SJSA1 (cell line): ENCODE measurements around the gene LHPP. TPM values are rescaled to one million over a fixed set of nuclear protein-coding genes. Genes with fewer than 3 reads are reported as not detected.

Experiments
- DNase-seq, 2 experiments: peaks; one replicate each; pipeline ENCODE4 v3.0.0-alpha.2; 2015 to 2020; ENCODE audit warnings: low spot score in 2 of 2, low read depth in 1 of 2
- H3K27ac ChIP-seq: fragments of 250-450 bp; sonication (Bioruptor Pico); 2 replicates; pipeline ENCODE4 v1.5.1; 2020; ENCODE audit warnings: mild to moderate bottlenecking, moderate library complexity
- H3K27me3 ChIP-seq: fragments of 250-450 bp; sonication (Bioruptor Pico); replicated peaks from 2 replicates; pipeline ENCODE4 v1.5.1; 2020; ENCODE audit warnings: mild to moderate bottlenecking, moderate library complexity
- H3K36me3 ChIP-seq: fragments of 250-450 bp; sonication (Bioruptor Pico); 2 replicates; pipeline ENCODE4 v1.5.1; 2020; ENCODE audit warnings: mild to moderate bottlenecking
- H3K4me1 ChIP-seq: fragments of 250-450 bp; sonication (Bioruptor Pico); replicated peaks from 2 replicates; pipeline ENCODE4 v1.6.1; 2021; ENCODE audit warnings: mild to moderate bottlenecking
- H3K4me3 ChIP-seq: fragments of 250-450 bp; sonication (Bioruptor Pico); 2 replicates; pipeline ENCODE4 v1.5.1; 2020; ENCODE audit warnings: mild to moderate bottlenecking
- H3K9me3 ChIP-seq: fragments of 250-450 bp; sonication (Bioruptor Pico); replicated peaks from 2 replicates; pipeline ENCODE4 v1.5.1; 2020; ENCODE audit warnings: mild to moderate bottlenecking
- total RNA-seq: library from RNA; depleted of rRNA; stranded (reverse); fragments of >200 nt; shearing (Covaris generic); gene quantifications from 2 replicates; pipeline ENCODE4 v1.2.3, GENCODE V29; 2014

The LHPP gene
- total RNA-seq, 1 experiment from 2014 or later = 8.8 TPM

DNA sequence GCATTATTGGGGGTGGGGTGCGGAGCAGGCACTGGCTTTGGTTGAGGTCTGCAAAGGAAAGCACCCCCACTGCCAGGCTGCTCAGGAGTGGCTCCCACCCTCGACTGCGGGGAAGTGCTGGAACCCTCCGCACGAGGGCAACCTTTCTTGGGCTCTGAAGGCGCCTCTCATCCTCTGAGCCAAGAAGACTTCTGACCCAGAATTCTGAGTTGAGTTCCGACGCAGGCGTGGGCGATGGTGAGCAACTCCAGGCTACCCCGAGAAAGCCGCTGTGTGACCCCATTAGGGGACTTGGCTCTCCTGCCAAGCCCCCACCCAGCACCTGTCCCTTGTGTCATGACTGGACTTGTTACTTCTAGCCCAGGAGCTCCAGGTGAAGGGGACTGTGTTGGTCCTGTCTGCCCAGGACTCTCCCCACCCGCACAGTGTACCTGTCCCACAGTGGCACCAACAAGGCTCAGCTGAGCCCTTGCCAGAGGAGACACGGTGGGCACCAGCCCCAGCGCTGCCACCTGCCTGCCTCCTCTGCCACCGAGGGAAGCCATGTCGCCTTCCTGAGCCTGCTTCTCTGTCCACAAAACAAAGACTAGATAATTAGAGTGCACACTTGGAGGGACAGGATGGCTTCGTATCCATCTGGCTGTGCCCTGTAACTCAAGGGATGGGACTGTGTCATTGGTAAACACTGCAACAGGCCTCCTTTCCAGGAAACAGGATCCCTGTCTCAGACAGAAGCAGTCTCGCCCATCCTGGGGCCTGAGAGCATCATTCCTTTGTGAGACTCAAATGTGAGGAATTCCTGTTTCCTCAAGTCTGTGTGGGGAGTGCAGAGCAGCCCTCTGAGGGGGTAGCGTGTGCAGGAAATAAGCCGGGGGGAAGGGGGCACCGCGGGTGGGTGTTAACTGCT is 128.8 kb downstream of the LHPP start:
- H3K9me3 ChIP-seq = no peaks in the 10 kb centered on the region
- H3K4me1 ChIP-seq = no peaks in the 10 kb centered on the region
- no peak for DNase-seq
- H3K4me3 ChIP-seq = no peak overlapping the region
- no peaks in the 10 kb centered on the region for H3K36me3 ChIP-seq
- H3K27me3 ChIP-seq = no peaks in the 10 kb centered on the region; the same call in 1 of the 2 replicates
- no peak overlapping the region for H3K27ac ChIP-seq

GRCh38 chr10:124591123-124591495 is 129.5 kb downstream of the LHPP start:
- Histone ChIP-seq H3K4me3 (no peak overlapping the region), H3K4me1 (no peaks in the 10 kb centered on the region), H3K9me3 (no peaks in the 10 kb centered on the region), H3K27me3 (no peaks in the 10 kb centered on the region; the same call in 1 of the 2 replicates), H3K36me3 (no peaks in the 10 kb centered on the region), H3K27ac (no peak overlapping the region)
- no peak for DNase-seq

- no peaks in the 10 kb centered on the region for H3K4me1 ChIP-seq
- no peaks in the 10 kb centered on the region for H3K36me3 ChIP-seq
- DNase-seq = no peak
- no peak overlapping the region for H3K27ac ChIP-seq
- no peak overlapping the region for H3K4me3 ChIP-seq
- H3K9me3 ChIP-seq = no peaks in the 10 kb centered on the region
- H3K27me3 ChIP-seq = no peaks in the 10 kb centered on the region; the same call in 1 of the 2 replicates
These were observed 130.5 kb downstream of the LHPP start for GRCh38 chr10:124592101-124592500.

- Histone ChIP-seq H3K27ac (no peak overlapping the region), H3K4me3 (no peak overlapping the region), H3K36me3 (no peaks in the 10 kb centered on the region), H3K9me3 (no peaks in the 10 kb centered on the region), H3K27me3 (no peaks in the 10 kb centered on the region; the same call in 1 of the 2 replicates), H3K4me1 (no peaks in the 10 kb centered on the region)
- no peak for DNase-seq
These were observed 131.3 kb downstream of the LHPP start for GRCh38 chr10:124592736-124593430.

DNA sequence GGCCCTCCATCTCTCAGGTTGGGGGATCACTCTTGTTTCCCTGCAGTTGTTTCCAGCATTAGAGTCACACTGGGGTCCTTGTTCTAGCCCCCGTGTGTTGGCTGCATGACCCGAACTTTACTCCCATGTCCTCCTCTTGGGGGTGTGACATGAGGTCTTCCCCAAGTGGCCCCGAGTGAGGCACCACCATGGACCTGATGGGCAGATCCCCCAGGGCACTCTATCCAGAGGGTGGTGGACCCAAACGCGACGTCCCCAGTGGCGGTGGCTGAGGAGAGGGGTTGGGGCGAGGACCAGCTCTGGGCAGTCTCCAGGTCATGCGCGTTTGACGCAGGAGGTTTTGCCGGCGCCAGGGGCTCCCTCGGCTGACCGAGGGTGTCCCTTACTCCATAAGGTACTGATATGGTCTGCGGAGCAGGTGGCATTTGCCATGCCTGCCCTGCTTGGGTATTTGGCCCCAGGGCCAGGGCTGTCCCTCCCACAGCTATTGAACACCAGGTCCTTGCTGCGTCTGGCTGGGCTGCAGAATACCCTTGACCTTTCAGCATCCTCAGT is 131.9 kb downstream of the LHPP start:
- no peak for DNase-seq
- Histone ChIP-seq H3K36me3 (no peaks in the 10 kb centered on the region), H3K4me1 (no peaks in the 10 kb centered on the region), H3K9me3 (no peaks in the 10 kb centered on the region), H3K27me3 (no peaks in the 10 kb centered on the region; the same call in 1 of the 2 replicates), H3K27ac (no peak overlapping the region), H3K4me3 (no peak overlapping the region)

- no peak for DNase-seq
- H3K9me3 ChIP-seq = no peaks in the 10 kb centered on the region
- no peaks in the 10 kb centered on the region for H3K36me3 ChIP-seq
- H3K27me3 ChIP-seq = no peaks in the 10 kb centered on the region; the same call in 1 of the 2 replicates
- H3K4me3 ChIP-seq = no peak overlapping the region
- H3K27ac ChIP-seq = no peak overlapping the region
- H3K4me1 ChIP-seq = no peaks in the 10 kb centered on the region
These were observed 132.6 kb downstream of the LHPP start for GRCh38 chr10:124594240-124594639.

GRCh38 chr10:124595143-124595883 is 133.7 kb downstream of the LHPP start:
- Histone ChIP-seq H3K27ac (no peak overlapping the region), H3K4me3 (no peak overlapping the region), H3K9me3 (no peaks in the 10 kb centered on the region), H3K27me3 (no peaks in the 10 kb centered on the region), H3K4me1 (no peaks in the 10 kb centered on the region), H3K36me3 (no peaks in the 10 kb centered on the region)
- DNase-seq = no peak

- H3K4me1 ChIP-seq = no peaks in the 10 kb centered on the region
- H3K4me3 ChIP-seq = no peak overlapping the region
- DNase-seq = no peak
- H3K36me3 ChIP-seq = no peaks in the 10 kb centered on the region
- no peak overlapping the region for H3K27ac ChIP-seq
- H3K9me3 ChIP-seq = no peaks in the 10 kb centered on the region
- no peaks in the 10 kb centered on the region for H3K27me3 ChIP-seq
These were observed 134.6 kb downstream of the LHPP start for GRCh38 chr10:124596116-124596785.

DNA sequence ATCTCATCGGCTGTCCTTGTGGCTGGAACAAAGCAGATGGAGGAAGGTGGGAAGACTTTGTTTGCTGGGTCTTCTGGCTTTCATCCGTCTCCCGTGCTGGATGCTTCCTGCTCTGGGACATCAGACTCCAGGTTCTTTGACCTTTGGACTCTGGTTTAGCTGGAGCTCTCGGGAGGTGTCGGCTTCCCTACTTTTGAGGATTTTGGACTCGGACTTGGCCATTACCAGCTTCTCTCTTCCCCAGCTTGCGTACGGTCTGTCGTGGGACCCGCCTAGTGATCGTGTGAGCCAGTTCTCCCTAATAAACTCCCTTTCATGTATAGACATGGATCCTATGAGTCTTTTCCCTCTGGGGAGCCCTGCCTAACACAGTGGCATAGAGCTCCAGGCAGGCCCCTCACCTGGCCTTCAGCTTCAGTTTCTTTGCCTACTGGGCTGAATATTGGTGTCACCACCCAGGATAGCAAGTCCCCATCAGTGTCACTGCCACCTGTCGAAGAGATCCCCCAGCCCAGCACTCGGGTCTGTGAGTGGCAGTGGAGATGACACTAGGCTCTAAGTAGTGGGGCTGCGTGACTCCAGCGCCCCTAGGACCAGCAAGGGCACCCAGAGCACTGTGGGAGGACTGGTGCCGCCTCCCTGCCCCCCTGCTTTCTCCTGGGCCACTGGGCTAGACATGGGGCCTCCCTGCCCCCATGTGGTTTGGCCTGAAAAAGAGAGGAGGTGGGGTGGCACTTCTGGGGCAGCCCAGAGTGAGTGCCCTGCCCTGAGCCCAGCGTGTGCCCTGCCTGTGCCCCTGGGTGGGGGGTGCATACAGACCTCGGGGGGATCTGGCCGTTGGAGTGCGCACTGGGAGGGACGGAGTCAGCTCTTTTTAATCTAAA is 135.6 kb downstream of the LHPP start:
- Histone ChIP-seq H3K9me3 (no peaks in the 10 kb centered on the region), H3K4me3 (no peak overlapping the region), H3K4me1 (no peaks in the 10 kb centered on the region), H3K27ac (no peak overlapping the region), H3K36me3 (no peaks in the 10 kb centered on the region), H3K27me3 (no peaks in the 10 kb centered on the region)
- no peak for DNase-seq

- DNase-seq = no peak
These were observed 136.2 kb downstream of the LHPP start for GRCh38 chr10:124597846-124598165.

GRCh38 chr10:124598196-124598595 is 136.6 kb downstream of the LHPP start:
- Histone ChIP-seq H3K36me3 (no peaks in the 10 kb centered on the region), H3K27me3 (no peaks in the 10 kb centered on the region), H3K4me1 (no peaks in the 10 kb centered on the region), H3K27ac (no peak overlapping the region), H3K9me3 (no peaks in the 10 kb centered on the region), H3K4me3 (no peak overlapping the region)
- DNase-seq = no peak

More at GRCh38 chr10:124597846-124598165, 136.2 kb downstream of the LHPP start:
- H3K27ac ChIP-seq = no peak overlapping the region
- H3K27me3 ChIP-seq = no peaks in the 10 kb centered on the region
- no peaks in the 10 kb centered on the region for H3K36me3 ChIP-seq
- H3K4me1 ChIP-seq = no peaks in the 10 kb centered on the region
- no peaks in the 10 kb centered on the region for H3K9me3 ChIP-seq
- no peak overlapping the region for H3K4me3 ChIP-seq

DNA sequence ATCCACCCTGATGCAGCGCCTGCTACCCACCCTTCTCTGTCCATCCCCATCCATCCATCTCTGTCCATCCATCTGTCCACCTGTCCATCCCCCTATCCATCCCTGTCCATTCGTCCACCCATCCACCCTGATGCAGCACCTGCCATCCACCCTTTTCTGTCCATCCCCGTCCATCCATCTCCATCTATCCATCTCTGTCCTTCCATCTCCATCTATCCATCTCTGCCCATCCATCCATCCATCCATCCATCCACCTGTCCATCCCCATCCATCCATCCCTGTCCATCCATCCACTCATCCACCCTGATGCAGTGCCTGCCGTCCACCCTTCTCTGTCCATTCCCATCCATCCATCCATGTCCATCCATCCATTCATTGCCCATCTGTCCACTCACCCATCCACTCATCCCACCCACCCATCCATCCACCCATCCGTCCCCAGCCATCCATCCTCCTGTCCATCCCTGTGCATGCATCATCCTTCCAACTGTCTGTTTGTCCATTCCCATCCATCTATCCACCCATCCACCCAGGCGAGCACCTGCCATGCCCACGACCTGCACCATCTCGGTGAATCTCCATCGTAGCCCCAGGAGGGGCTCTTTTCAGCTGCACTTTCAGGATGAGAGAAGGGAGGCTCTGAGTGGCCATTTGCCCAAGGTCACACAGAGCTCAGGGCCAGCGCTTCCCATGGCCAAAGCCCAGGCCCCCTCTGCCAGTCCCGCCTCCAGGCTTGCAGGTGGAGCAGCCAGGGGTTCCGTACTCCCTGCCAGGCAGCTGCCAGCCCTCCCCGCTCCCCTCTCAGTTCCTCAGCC is 137.4 kb downstream of the LHPP start:
- Histone ChIP-seq H3K36me3 (no peaks in the 10 kb centered on the region), H3K27ac (no peak overlapping the region), H3K9me3 (no peaks in the 10 kb centered on the region), H3K27me3 (no peaks in the 10 kb centered on the region), H3K4me3 (no peak overlapping the region), H3K4me1 (no peaks in the 10 kb centered on the region)
- DNase-seq = no peak
